Liver (tissue), 9 donors: ENCODE data around the gene CYBA. TPM values are rescaled to one million over a fixed set of nuclear protein-coding genes. Genes with fewer than 3 reads are reported as not detected.

Experiments used
- DNase-seq: peaks from one replicate; pipeline ENCODE4 v3.0.0-alpha.2; 2017; ENCODE audit warnings: low spot score
- H3K27ac ChIP-seq, 2 donors: one replicate each; pipeline ENCODE4 v1.7.0; 2013; ENCODE audit warnings: inconsistent platforms in 2 of 2, low read length in 2 of 2, control low read depth in 1 of 2, low read depth in 1 of 2, mild to moderate bottlenecking in 1 of 2
- H3K27me3 ChIP-seq, 4 donors: one replicate each; pipeline versions ENCODE4 v1.6.1 to v1.7.0; 2013; ENCODE audit warnings: low read length in 3 of 4, inconsistent platforms in 1 of 4, mild to moderate bottlenecking in 1 of 4, moderate library complexity in 1 of 4; ENCODE audit not compliant: control insufficient read depth in 4 of 4, insufficient read depth in 4 of 4
- H3K36me3 ChIP-seq, 4 donors: one replicate each; pipeline versions ENCODE4 v1.6.1 to v1.7.0; 2013; ENCODE audit warnings: low read length in 3 of 4, mild to moderate bottlenecking in 3 of 4, low read depth in 1 of 4, moderate library complexity in 1 of 4; ENCODE audit not compliant: control insufficient read depth in 4 of 4, insufficient read depth in 3 of 4
- H3K4me1 ChIP-seq, 4 donors: one replicate each; pipeline versions ENCODE4 v1.6.1 to v1.7.0; 2013; ENCODE audit warnings: low read length in 3 of 4, mild to moderate bottlenecking in 3 of 4, moderate library complexity in 1 of 4; ENCODE audit not compliant: control insufficient read depth in 4 of 4, insufficient read depth in 4 of 4
- H3K4me3 ChIP-seq, 3 donors: one replicate each; pipeline versions ENCODE4 v1.6.1 to v1.7.0; 2013; ENCODE audit warnings: low read length in 3 of 3, control low read depth in 1 of 3, low read depth in 1 of 3, mild to moderate bottlenecking in 1 of 3
- H3K9ac ChIP-seq, 2 donors: one replicate each; pipeline ENCODE4 v1.7.0; 2013; ENCODE audit warnings: low read length in 2 of 2, mild to moderate bottlenecking in 2 of 2, moderate library complexity in 2 of 2, control low read depth in 1 of 2, low read depth in 1 of 2
- H3K9me3 ChIP-seq, 4 donors: one replicate each; pipeline versions ENCODE4 v1.6.1 to v1.7.0; 2013; ENCODE audit warnings: low read length in 3 of 4; ENCODE audit not compliant: control insufficient read depth in 4 of 4
- ATF3 ChIP-seq: IDR thresholded peaks from 2 replicates; pipeline ENCODE4 v1.6.1; 2016; ENCODE audit warnings: antibody characterized with exemption
- CTCF ChIP-seq: fragments of 150-350 bp; IDR thresholded peaks from 2 replicates; pipeline ENCODE4 v1.5.1; 2017; ENCODE audit warnings: improper control_type of control experiment, low read depth, low read length; ENCODE audit not compliant: missing input control
- EGR1 ChIP-seq, 2 donors: IDR thresholded peaks; 2 replicates each; pipeline ENCODE4 v1.6.1; 2016 to 2018; ENCODE audit warnings: antibody characterized with exemption in 2 of 2, low read depth in 2 of 2
- FOXA1 ChIP-seq: IDR thresholded peaks from 2 replicates; pipeline ENCODE4 v1.6.1; 2016; ENCODE audit warnings: antibody characterized with exemption
- FOXA2 ChIP-seq: IDR thresholded peaks from 2 replicates; pipeline ENCODE4 v1.6.1; 2016; ENCODE audit warnings: antibody characterized with exemption
- GABPA ChIP-seq, 2 donors: IDR thresholded peaks in 1 of 2; conservative IDR thresholded peaks in 1 of 2; 2 replicates each; pipeline ENCODE4 v1.6.1; 2016; ENCODE audit warnings: antibody characterized with exemption in 2 of 2, mild to moderate bottlenecking in 1 of 2, moderate library complexity in 1 of 2
- HNF4A ChIP-seq, 2 donors: conservative IDR thresholded peaks; 2 replicates each; pipeline ENCODE4 v1.6.1; 2016; ENCODE audit warnings: antibody characterized with exemption in 2 of 2, mild to moderate bottlenecking in 2 of 2
- HNF4G ChIP-seq: IDR thresholded peaks from 2 replicates; pipeline ENCODE4 v1.6.1; 2016; ENCODE audit warnings: antibody characterized with exemption
- JUND ChIP-seq, 2 donors: IDR thresholded peaks; 2 replicates each; pipeline ENCODE4 v1.6.1; 2016; ENCODE audit warnings: antibody characterized with exemption in 2 of 2
- MAX ChIP-seq: IDR thresholded peaks from 2 replicates; pipeline ENCODE4 v1.6.1; 2016; ENCODE audit warnings: antibody characterized with exemption
- NR2F2 ChIP-seq: IDR thresholded peaks from 2 replicates; pipeline ENCODE4 v1.6.1; 2016; ENCODE audit warnings: antibody characterized with exemption
- RAD21 ChIP-seq, 2 donors: IDR thresholded peaks; 2 replicates each; pipeline ENCODE4 v1.6.1; 2016; ENCODE audit warnings: antibody characterized with exemption in 2 of 2, mild to moderate bottlenecking in 2 of 2
- REST ChIP-seq: IDR thresholded peaks from 2 replicates; pipeline ENCODE4 v1.6.1; 2016; ENCODE audit warnings: antibody characterized with exemption, mild to moderate bottlenecking
- RXRA ChIP-seq, 2 donors: IDR thresholded peaks; 2 replicates each; pipeline ENCODE4 v1.6.1; 2017 to 2018; ENCODE audit warnings: antibody characterized with exemption in 2 of 2, mild to moderate bottlenecking in 1 of 2
- SP1 ChIP-seq: IDR thresholded peaks from 2 replicates; pipeline ENCODE4 v1.6.1; 2018; ENCODE audit warnings: antibody characterized with exemption, mild to moderate bottlenecking
- TAF1 ChIP-seq: conservative IDR thresholded peaks from 2 replicates; pipeline ENCODE4 v1.6.1; 2016; ENCODE audit warnings: antibody characterized with exemption, mild to moderate bottlenecking
- YY1 ChIP-seq: IDR thresholded peaks from 2 replicates; pipeline ENCODE4 v1.6.1; 2016; ENCODE audit warnings: antibody characterized with exemption, mild to moderate bottlenecking
- ZBTB33 ChIP-seq: IDR thresholded peaks from 2 replicates; pipeline ENCODE4 v1.6.1; 2016; ENCODE audit warnings: antibody characterized with exemption
- WGBS: extraction: QIAGEN DNeasy Blood & Tissue Kit; methylation state at CpG from one replicate; pipeline ENCODE4 v1.1.7; 2013; 5-methylcytosine and 5-hydroxymethylcytosine counted together
- polyA plus RNA-seq, 2 donors: library from polyadenylated mRNA; stranded (reverse) in 1 of 2; unstranded in 1 of 2; fragments of 200-250 nt in 1 of 2; fragments of >200 nt in 1 of 2; fragmentation: Nextera tagmentation in 1 of 2; extraction: Ambion mirVana in 1 of 2; gene quantifications; one replicate each; pipeline versions ENCODE4 v1.2.1 to v1.2.3, GENCODE V29; 2013 to 2015
- total RNA-seq, 2 donors: library from RNA; depleted of rRNA; stranded (reverse); fragments of >200 nt; gene quantifications; one replicate each; pipeline ENCODE4 v1.2.3, GENCODE V29; 2014
- donor health status: healthy.
- donor health status: healthy.
- donor health status: healthy.
- donor health status: healthy.
- donor health status: healthy.

CYBA gene
- total and polyA plus RNA-seq, 4 donors = 39.0 to 217 (median 52.6) TPM

GRCh38 chr16:88687676-88688012 lies 36.8 kb upstream of the CYBA start:
- no peak for TF ChIP-seq CTCF
- TF ChIP-seq HNF4A (conservative IDR thresholded peaks at IDR 0.05) = no peak
- TF ChIP-seq FOXA1 = no peak
- TF ChIP-seq EGR1 (IDR thresholded peaks at IDR 0.05; ENCODE audit: low read depth in 2 of 2) = no peak
- no peak for TF ChIP-seq FOXA2
- TF ChIP-seq MAX = no peak
- TF ChIP-seq HNF4G = no peak
- TF ChIP-seq ATF3 = no peak
- TF ChIP-seq SP1 = no peak
- no peak for TF ChIP-seq JUND (IDR thresholded peaks at IDR 0.05)
- no peak for TF ChIP-seq TAF1
- TF ChIP-seq NR2F2 = no peak
- TF ChIP-seq RXRA (IDR thresholded peaks at IDR 0.05) = no peak
- TF ChIP-seq YY1 = no peak
- no peak for TF ChIP-seq ZBTB33
- TF ChIP-seq REST = no peak
- no peak for TF ChIP-seq GABPA (IDR thresholded peaks at IDR 0.05 in 1 of 2, conservative IDR thresholded peaks at IDR 0.05 in 1 of 2)
- no peak for TF ChIP-seq RAD21 (IDR thresholded peaks at IDR 0.05)
- H3K4me3 ChIP-seq = no peak overlapping the region
- DNase-seq = no peak
- H3K36me3 ChIP-seq = no peaks in the 10 kb centered on the region
- H3K9me3 ChIP-seq = no peaks in the 10 kb centered on the region
- 74% methylated on average over 3 of the region's 3 CpGs for WGBS
- no peak overlapping the region for H3K27ac ChIP-seq
- H3K4me1 ChIP-seq = peaks cover 7 to 27% (median 19%) of the 10 kb centered on the region in 4 donors
- H3K9ac ChIP-seq = no peak overlapping the region
- H3K27me3 ChIP-seq = no peaks in the 10 kb centered on the region

GRCh38 chr16:88687254-88687576 lies 36.4 kb upstream of the CYBA start:
- Histone ChIP-seq H3K27me3 (no peaks in the 10 kb centered on the region), H3K36me3 (no peaks in the 10 kb centered on the region), H3K4me3 (no peak overlapping the region), H3K4me1 (peaks cover 7 to 27% (median 19%) of the 10 kb centered on the region in 4 donors), H3K27ac (no peak overlapping the region), H3K9ac (no peak overlapping the region), H3K9me3 (no peaks in the 10 kb centered on the region)
- TF ChIP-seq MAX (no peak), HNF4A (conservative IDR thresholded peaks at IDR 0.05) (no peak)
- WGBS = 58% methylated on average over 10 of the region's 10 CpGs
- DNase-seq = no peak
